GM21367 (cell line): Measurements from ENCODE around the gene SLPI.

Source experiments
- ATAC-seq: cut with Tn5 transposase; IDR thresholded peaks from one replicate; pipeline ENCODE4 v1.9.1; 2021; ENCODE audit not compliant: unreplicated experiment

Gene SLPI

GRCh38 chr20:45275338-45275737 lies 21.0 kb upstream of the SLPI start:
- ATAC-seq = no peak

- ATAC-seq = no peak
Observed at GRCh38 chr20:45269754-45270270, 15.4 kb upstream of the SLPI start.

GRCh38 chr20:45269056-45269455 lies 14.7 kb upstream of the SLPI start:
- no peak for ATAC-seq

GRCh38 chr20:45268531-45268930 lies 14.2 kb upstream of the SLPI start:
- no peak for ATAC-seq

GRCh38 chr20:45266977-45267376 lies 12.6 kb upstream of the SLPI start:
- no peak for ATAC-seq

- ATAC-seq = no peak
Observed at GRCh38 chr20:45263556-45264266, 9.3 kb upstream of the SLPI start.

- no peak for ATAC-seq
Observed at GRCh38 chr20:45258664-45259063, 4.3 kb upstream of the SLPI start.

- ATAC-seq = no peak
Observed at GRCh38 chr20:45258259-45258658, 3.9 kb upstream of the SLPI start.

- no peak for ATAC-seq
Observed at GRCh38 chr20:45257711-45258110, 3.3 kb upstream of the SLPI start.

- no peak for ATAC-seq
Observed at GRCh38 chr20:45257161-45257560, 2.8 kb upstream of the SLPI start.

- ATAC-seq = no peak
Observed at GRCh38 chr20:45253261-45253660, 1.1 kb downstream of the SLPI start.

- ATAC-seq = no peak
Observed at GRCh38 chr20:45251884-45252560, 2.3 kb downstream of the SLPI start.

- no peak for ATAC-seq
Observed at GRCh38 chr20:45248609-45249008, 5.8 kb downstream of the SLPI start.

- ATAC-seq = no peak
Observed at GRCh38 chr20:45247865-45248264, 6.5 kb downstream of the SLPI start.

- no peak for ATAC-seq
Observed at GRCh38 chr20:45246109-45246508, 8.3 kb downstream of the SLPI start.

GRCh38 chr20:45238139-45238538 lies 16.2 kb downstream of the SLPI start:
- ATAC-seq = no peak

- ATAC-seq = no peak
Observed at GRCh38 chr20:45235995-45236394, 18.4 kb downstream of the SLPI start.

GRCh38 chr20:45230631-45231030 lies 23.7 kb downstream of the SLPI start:
- ATAC-seq = no peak

- ATAC-seq = no peak
Observed at GRCh38 chr20:45229264-45230056, 24.9 kb downstream of the SLPI start.

- ATAC-seq = no peak
Observed at GRCh38 chr20:45226287-45226686, 28.1 kb downstream of the SLPI start.

GRCh38 chr20:45223136-45223535 lies 31.2 kb downstream of the SLPI start:
- ATAC-seq = no peak

GRCh38 chr20:45221076-45221475 lies 33.3 kb downstream of the SLPI start, which contains the start of gene SEMG2:
SEMG2 (plus strand) TSS chr20:45221373; CDS start chr20:45221390, 17 bp downstream.
- no peak for ATAC-seq
